ENCODE results near the gene CCL18.
"Not testable (repeated sequence)": the region's sequence is repeated elsewhere in the genome, so short reads cannot be mapped to it uniquely, and the experiment has no call there.

GRCh38 chr17:36113131-36113530 lies 49.1 kb downstream of the CCL18 start:
- not testable (repeated sequence) for TF ChIP-seq POLR2A, CTCF (IDR thresholded peaks at IDR 0.05)

All from uterus (tissue), 2 donors.